GM19193 (cell line): ENCODE results near the gene ATP1B1.

Experiments used
- POLR2A ChIP-seq: IDR thresholded peaks from 4 replicates; pipeline ENCODE4 v1.6.1; 2011; ENCODE audit not compliant: insufficient read depth, insufficient read length; ENCODE audit errors: extremely low read depth

Gene ATP1B1

GRCh38 chr1:169107603-169108208 lies 1.2 kb downstream of the ATP1B1 start:
- TF ChIP-seq POLR2A = no peak

- no peak for TF ChIP-seq POLR2A
Measured at GRCh38 chr1:169108223-169108622, 1.7 kb downstream of the ATP1B1 start.

DNA sequence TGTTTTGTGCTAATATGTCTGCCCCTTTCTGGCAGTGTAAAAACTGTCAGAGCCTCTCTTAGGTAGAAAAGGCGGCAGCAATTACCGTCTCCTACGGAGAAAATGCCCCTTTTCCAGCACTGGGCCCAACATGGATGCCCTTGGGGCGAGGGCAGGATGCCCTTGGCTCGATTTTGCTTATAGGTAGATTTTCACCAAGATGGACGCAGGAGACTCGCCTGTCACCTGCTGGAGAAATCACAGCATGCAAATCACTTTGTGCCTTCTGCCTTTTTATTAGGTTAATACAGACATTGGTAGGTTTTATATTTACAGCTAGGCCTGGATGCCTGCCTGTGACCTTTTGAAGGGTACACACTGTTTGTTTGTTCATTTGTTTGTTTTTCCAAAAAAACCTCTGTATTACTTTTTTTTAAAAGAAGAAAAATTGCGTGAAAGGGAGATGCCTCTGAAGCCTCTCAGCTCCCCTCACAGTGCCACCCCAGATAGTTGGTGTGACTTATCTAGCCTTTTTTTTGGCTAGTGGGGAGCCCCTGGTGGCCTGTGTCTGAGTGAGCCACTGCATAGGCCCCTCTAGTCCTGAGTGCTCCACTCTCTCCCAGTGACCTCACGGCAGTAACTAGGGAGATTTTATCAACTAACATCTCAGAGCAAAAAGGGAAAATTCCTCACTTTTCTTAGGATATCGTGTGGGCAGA lies 2.5 kb downstream of the ATP1B1 start:
- no peak for TF ChIP-seq POLR2A

GRCh38 chr1:169109561-169110134 lies 3.2 kb downstream of the ATP1B1 start:
- TF ChIP-seq POLR2A = no peak

GRCh38 chr1:169110236-169110635 lies 3.7 kb downstream of the ATP1B1 start:
- TF ChIP-seq POLR2A = no peak

DNA sequence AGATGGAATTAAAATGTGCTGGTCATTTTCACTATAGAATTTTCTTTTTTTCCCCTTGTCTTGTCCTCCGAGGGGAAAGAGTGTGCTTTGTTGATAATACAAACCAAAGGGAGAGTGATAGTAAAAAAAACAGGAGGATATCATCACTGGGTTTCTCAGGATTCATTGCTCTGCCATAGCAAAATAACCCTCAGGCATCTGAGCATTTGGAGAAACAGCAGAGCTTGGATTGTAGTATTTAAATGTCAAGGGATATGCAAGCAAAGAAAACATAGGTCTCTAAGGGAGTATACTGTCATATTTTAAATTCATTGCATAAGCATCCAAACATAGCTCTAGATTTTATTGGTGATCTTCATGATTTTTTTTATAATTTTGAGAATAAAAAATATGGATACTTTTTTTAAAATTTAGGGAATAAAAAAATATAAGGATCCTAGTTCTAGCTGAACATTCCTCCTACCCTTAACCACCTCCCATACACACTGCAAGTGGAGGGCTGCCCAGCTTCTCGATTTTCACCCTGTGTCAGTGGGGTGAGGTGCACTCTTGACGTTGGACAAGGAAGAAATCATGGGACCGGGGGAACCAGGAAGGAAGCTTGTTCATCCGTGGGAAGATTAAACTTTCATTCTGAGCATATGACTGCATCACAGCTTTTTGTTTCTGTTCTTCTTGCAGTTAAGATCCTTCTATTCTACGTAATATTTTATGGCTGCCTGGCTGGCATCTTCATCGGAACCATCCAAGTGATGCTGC lies 4.4 kb downstream of the ATP1B1 start:
- TF ChIP-seq POLR2A = no peak

- TF ChIP-seq POLR2A = no peak
Measured at GRCh38 chr1:169111472-169111871, 5.0 kb downstream of the ATP1B1 start.

- TF ChIP-seq POLR2A = no peak
Measured at GRCh38 chr1:169112241-169112640, 5.8 kb downstream of the ATP1B1 start.

GRCh38 chr1:169113613-169114119 lies 7.2 kb downstream of the ATP1B1 start:
- no peak for TF ChIP-seq POLR2A

DNA sequence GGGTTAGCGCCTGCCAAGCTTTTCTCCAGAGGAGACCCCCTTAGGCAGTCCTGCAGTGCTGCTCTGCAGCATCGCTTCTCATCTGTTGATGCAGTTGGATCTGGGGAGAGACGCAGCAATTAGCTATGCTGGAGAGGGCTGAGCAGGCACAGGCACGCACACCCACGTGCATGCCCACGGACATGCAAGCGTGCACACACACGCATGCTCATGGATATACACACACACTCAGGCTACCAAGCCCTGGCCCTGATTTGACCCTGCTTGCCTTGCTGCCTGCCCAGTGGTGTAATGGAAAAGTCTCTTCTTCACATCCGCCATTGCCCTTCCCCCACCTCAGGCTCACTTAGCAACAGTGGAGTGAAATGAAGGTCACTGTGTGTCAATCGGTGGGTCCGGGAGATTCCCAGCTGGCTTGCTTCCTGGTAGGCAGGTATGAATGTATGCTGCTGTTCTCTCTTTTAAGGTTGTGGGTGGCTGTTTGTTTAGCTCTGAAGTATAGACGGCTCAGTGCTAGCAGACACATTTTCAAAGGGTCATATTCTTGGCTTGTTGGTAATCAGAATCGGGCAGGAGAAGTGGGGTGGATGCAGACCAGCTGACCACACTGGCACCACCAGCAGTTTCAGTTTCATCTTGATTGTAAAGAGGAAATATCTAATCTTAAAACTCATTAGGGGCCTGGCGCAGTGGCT lies 9.5 kb downstream of the ATP1B1 start:
- peak; percentile 19 for TF ChIP-seq POLR2A

DNA sequence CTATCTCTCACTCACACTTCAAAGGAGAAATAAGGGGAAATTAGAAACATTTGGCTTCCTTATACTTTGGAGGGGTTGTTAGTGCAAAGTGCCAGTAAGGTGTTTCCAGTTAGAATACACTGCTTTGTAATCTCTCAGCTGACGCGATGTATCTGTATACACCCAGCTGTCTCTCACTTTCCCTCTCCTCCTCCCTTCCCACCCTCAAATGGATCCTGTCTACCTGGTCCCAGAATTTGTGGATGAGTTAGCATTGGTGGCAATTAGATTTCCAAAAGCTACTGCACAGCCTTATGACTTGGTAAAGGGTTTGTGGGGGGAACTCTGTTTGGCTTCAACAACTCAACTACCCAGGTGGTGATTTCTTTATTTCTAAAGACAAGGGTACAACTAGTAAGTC lies 10.5 kb downstream of the ATP1B1 start:
- no peak for TF ChIP-seq POLR2A

DNA sequence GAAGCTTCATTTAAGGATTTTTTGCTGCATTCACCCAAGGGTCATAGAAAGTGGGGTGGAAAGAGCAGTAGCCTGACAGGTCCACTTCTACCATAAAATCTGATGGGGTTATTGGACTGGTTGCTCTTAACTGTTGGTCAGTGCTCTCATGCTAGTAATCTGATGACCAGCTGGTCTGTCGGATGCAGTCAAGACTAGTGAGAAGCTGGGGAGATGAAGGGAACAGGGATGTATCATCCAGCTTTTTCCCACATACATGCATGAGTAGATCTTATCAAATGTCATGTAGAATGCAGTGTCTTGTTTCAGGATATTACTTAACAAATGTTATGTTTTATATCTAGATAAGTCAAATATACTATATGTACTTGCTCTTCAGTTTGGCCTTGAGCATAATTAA lies 11.1 kb downstream of the ATP1B1 start:
- TF ChIP-seq POLR2A = no peak

- TF ChIP-seq POLR2A = no peak
Measured at GRCh38 chr1:169118227-169118626, 11.7 kb downstream of the ATP1B1 start.

DNA sequence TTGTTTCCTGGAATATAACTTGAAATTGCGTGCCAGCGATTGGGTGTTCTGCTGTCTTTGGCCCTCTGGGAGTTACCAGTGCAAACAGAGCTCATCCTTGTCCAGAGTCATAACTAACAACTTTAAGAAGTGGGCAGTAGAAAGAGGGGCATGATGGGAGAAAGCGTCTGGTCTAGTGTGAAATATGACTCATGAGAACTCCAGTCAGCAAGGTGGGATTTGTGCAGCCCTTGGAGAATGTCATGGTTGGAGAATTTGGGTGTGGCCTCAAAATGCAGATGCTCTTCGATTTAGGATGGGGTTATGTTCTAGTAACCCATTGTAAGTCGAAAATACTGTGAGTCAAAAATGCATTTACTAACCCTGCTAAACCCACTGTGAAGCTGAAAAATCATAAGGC lies 12.9 kb downstream of the ATP1B1 start:
- TF ChIP-seq POLR2A = no peak

DNA sequence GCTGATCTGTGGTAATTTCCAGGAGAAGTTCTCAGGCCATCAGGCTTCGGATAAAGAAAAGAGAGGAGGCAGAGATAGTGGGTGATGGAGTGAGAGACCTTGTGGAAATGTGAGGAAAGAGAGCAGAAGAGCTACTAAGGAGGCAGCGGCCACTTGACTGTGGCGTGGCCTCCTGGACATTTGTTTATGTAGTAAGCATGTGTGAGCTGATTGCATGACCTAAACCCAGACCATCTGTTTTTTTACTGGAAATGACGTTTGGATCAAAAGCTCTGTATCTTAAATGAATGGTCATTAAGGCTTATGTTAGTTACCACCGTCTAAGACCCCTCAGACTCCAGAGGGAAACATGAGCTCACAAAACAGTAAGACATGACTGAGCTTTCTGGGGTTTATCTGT lies 13.6 kb downstream of the ATP1B1 start:
- no peak for TF ChIP-seq POLR2A
